Measurements from ENCODE around the gene RFK. TPM values are rescaled to one million over a fixed set of nuclear protein-coding genes. Genes with fewer than 3 reads are reported as not detected.

The RFK gene
- total and polyA plus RNA-seq, 11 donors: 11.2 to 29.5 (median 23.6) TPM

DNA sequence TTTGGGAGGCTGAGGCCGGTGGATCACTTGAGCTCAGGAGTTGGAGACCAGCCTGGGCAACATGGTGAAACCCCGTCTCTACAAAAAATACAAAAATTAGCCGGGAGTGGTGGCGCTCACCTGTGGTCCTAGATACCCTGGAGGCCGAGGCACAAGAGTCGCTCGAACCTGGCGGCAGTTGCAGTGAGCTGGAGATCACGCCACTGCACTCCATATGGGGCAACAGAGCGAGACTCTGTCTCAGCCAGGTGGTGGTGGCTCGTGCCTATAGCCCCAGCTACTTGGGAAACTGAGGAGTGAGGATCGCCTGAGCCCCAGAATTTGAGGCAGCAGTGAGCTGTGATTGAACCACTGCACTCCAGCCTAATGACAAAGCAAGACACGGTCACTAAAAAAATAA is 2.4 kb upstream of the RFK start:
- peaks cover 0 to 9% (median 1%) of the 10 kb centered on the region in 9 donors for H3K36me3 ChIP-seq
- intact Hi-C loops (cut with DNase I): no loop called here
- 96 to 97% (median 97%) methylated on average over 13 of the region's 13 CpGs for WGBS, 4 donors
- peaks cover 0 to 27% (median 10%) of the 10 kb centered on the region in 12 donors for H3K4me1 ChIP-seq
- H3K27ac ChIP-seq: no peak overlapping the region
- H3K4me3 ChIP-seq: no peak overlapping the region
- ATAC-seq (no peak), DNase-seq (no peak)
- TF ChIP-seq POLR2A (IDR thresholded peaks at IDR 0.05): no peak
- TF ChIP-seq, protein P1, sequence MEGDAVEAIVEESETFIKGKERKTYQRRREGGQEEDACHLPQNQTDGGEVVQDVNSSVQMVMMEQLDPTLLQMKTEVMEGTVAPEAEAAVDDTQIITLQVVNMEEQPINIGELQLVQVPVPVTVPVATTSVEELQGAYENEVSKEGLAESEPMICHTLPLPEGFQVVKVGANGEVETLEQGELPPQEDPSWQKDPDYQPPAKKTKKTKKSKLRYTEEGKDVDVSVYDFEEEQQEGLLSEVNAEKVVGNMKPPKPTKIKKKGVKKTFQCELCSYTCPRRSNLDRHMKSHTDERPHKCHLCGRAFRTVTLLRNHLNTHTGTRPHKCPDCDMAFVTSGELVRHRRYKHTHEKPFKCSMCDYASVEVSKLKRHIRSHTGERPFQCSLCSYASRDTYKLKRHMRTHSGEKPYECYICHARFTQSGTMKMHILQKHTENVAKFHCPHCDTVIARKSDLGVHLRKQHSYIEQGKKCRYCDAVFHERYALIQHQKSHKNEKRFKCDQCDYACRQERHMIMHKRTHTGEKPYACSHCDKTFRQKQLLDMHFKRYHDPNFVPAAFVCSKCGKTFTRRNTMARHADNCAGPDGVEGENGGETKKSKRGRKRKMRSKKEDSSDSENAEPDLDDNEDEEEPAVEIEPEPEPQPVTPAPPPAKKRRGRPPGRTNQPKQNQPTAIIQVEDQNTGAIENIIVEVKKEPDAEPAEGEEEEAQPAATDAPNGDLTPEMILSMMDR (IDR thresholded peaks at IDR 0.05): no peak
- peaks cover 0 to 8% (median 0%) of the 10 kb centered on the region in 12 donors for H3K9me3 ChIP-seq
- no peaks in the 10 kb centered on the region for H3K27me3 ChIP-seq

DNA sequence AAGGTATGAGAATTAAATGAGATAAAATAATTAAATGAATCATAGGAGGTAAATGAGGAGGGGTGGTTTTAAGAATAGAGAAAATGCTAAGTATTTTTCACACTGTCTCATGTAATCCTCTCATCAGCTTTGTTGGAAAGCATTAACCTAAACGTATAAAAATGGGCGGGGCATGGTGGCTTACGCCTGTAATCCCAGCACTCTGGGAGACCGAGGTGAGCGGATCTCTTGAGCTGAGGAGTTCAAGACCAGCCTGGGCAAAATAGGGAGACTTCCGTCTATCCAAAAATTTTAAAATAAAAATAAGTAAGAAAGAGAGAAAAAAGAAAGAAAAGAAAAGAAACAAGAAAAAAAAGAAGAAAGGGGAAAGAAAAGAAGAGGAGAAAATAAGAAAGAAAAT is 1.9 kb upstream of the RFK start:
- DNase-seq (no peak), ATAC-seq (no peak)
- TF ChIP-seq, protein P1 (IDR thresholded peaks at IDR 0.05): no peak
- no peak for TF ChIP-seq POLR2A (IDR thresholded peaks at IDR 0.05)
- intact Hi-C loops (cut with DNase I): no loop called here
- H3K36me3 ChIP-seq: peaks cover 0 to 12% (median 4%) of the 10 kb centered on the region in 9 donors
- no peak overlapping the region for H3K27ac ChIP-seq
- H3K27me3 ChIP-seq: no peaks in the 10 kb centered on the region
- peaks cover 0 to 31% (median 12%) of the 10 kb centered on the region in 12 donors for H3K4me1 ChIP-seq
- 90 to 95% (median 92%) methylated on average over 6 of the region's 6 CpGs for WGBS, 4 donors
- H3K4me3 ChIP-seq: no peak overlapping the region
- peaks cover 0 to 8% (median 0%) of the 10 kb centered on the region in 12 donors for H3K9me3 ChIP-seq

DNA sequence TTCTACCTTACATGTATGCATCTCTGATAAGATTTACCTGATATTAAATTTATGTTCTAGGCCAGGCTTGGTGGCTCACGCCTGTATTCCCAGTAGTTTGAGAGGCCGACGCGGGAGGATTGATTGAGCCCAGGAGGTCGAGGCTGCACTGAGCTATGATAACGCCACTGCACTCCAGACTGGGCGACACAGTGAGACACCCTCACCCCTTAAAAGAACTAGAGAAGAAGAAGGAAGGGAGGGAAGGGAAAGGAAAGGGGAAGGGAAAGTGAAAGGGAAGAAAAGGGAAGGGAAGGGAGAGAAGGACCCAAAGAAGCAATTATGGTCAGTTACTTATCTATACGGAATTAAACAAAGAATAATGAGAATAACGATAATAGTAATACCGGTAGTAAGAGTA is 1.2 kb upstream of the RFK start:
- TF ChIP-seq POLR2A (IDR thresholded peaks at IDR 0.05): no peak
- TF ChIP-seq, protein P1 (IDR thresholded peaks at IDR 0.05): no peak
- intact Hi-C loops (cut with DNase I): no loop called here
- WGBS, 4 donors: 75 to 82% (median 79%) methylated on average over 10 of the region's 10 CpGs
- ATAC-seq (no peak), DNase-seq (no peak)
- H3K36me3 ChIP-seq: peaks cover 0 to 12% (median 4%) of the 10 kb centered on the region in 9 donors
- peak overlapping the region in 10 of 12 donors; percentile 73 to 99 (median 92) for H3K4me3 ChIP-seq
- peaks cover 0 to 38% (median 17%) of the 10 kb centered on the region in 12 donors for H3K4me1 ChIP-seq
- H3K9me3 ChIP-seq: peaks cover 0 to 8% (median 0%) of the 10 kb centered on the region in 12 donors
- H3K27ac ChIP-seq: peak overlapping the region in 11 of 12 donors; percentile 90 to 99 (median 94)
- H3K27me3 ChIP-seq: no peaks in the 10 kb centered on the region

DNA sequence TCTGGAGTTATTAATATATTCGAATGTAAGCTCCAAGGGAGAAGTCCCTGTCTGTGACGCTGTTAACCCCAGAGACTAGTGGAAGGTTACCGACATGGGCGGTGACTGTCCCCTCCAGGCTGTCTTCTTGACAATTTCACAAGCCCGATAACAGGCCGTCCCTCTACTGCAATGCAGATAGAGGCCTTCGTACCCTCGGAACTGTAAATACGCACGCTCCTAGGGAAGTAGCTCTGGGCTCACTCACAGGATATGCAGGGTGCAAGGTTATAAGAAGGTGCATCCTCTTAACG is 680 bp upstream of the RFK start:
- Histone ChIP-seq H3K36me3 (peaks cover 0 to 12% (median 4%) of the 10 kb centered on the region in 9 donors), H3K4me3 (peak overlapping the region; percentile 73 to 99 (median 93)), H3K9me3 (peaks cover 0 to 8% (median 0%) of the 10 kb centered on the region in 12 donors), H3K4me1 (peaks cover 0 to 42% (median 17%) of the 10 kb centered on the region in 12 donors), H3K27ac (peak overlapping the region; percentile 86 to 99 (median 94)), H3K27me3 (no peaks in the 10 kb centered on the region)
- TF ChIP-seq, protein P1 (IDR thresholded peaks at IDR 0.05): no peak
- no peak for TF ChIP-seq POLR2A (IDR thresholded peaks at IDR 0.05)
- peak in 4 of 5 donors; percentile 50 to 71 (median 55) for DNase-seq
- WGBS, 4 donors: 0 to 1% (median 1%) methylated on average over 10 to 11 of the region's 11 CpGs
- intact Hi-C loops (cut with DNase I): loop anchor here in 1 of 10 donors (5.0 kb wide), 1 partner anchor 262 kb away; no protein-coding TSS in a partner anchor
- ATAC-seq: peak; percentile 56 to 69 (median 62)

All from heart left ventricle (tissue), 16 donors.